Hindlimb muscle (tissue), 1 donor: ENCODE measurements around the gene EGFLAM. TPM values are rescaled to one million over a fixed set of nuclear protein-coding genes. Genes with fewer than 3 reads are reported as not detected.

Experiments
- DNase-seq: peaks from one replicate; pipeline ENCODE4 v3.0.0-alpha.2; 2013
- polyA plus RNA-seq: library from polyadenylated mRNA; unstranded; fragments of 120-200 nt; gene quantifications from one replicate; pipeline ENCODE4 v1.2.1, GENCODE V29; 2013; ENCODE audit not compliant: insufficient read length

EGFLAM gene
- polyA plus RNA-seq, 1 donor = 37.6 TPM

DNA sequence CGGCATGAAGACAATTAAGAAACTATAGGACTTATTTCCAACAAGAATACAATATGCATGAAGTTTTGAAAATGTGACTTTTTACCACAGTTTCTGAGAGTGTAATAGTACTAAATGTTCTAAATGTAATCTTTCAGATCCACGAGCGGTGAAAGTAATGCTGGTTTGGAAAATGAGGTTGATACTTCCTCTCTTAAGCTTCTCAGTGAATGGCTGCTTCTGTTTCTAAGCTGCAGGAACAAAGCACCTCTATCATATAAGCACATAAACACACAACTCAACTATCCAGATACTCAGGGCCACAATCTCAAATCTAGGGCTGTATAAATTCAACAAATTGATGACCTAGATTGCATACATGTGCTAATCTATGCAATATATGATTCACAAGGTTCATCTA lies 219.8 kb downstream of the EGFLAM start:
- DNase-seq = no peak

DNA sequence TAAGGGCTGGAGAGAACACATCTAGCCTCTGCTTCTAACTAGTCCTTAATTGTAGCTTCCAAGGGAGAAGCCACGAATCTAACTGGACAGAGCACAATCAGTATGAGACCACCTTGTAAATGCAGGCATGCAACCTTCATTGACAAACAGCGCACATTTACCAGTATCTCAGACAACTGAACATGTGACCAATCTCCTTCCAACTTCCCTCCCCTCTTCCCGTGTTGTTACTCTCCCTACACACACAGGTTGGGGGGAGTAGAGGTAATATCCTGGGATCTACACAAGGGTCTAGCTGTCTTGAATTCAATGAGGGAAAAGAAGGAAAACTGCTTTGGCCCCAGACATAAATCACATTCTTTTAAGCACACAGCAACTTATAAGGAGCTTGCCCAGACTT lies 220.5 kb downstream of the EGFLAM start:
- DNase-seq = no peak

DNA sequence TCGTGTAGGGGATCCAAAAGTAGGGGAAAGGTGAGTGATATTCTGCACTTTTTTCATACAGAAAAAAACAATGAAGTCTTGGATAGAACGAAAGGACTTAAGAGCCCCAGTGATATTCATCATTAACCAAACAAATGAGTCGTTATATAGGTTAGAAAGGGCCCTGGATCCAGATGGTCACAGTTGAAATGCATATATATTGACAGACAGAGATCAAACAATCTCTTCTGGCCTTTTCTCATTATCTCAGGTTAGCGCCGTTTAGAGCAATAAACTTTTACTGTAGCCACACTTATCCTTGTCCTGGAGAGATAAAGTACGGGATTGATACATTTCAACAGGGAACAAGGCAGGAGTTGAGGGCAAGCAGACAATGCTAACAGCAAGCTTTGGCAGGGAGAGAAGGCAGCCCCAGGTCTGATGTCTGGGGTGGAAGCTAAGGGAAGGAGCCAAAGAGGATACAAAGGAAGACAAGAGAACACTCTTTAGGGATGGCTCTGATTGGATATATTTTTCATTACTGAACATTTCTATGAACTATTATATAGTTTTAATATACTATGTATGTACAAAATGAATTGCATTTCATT lies 221.1 kb downstream of the EGFLAM start:
- no peak for DNase-seq

GRCh38 chr5:38483805-38484398 lies 225.5 kb downstream of the EGFLAM start:
- no peak for DNase-seq

- DNase-seq = no peak
Observed at GRCh38 chr5:38494175-38494574, 235.8 kb downstream of the EGFLAM start.

- DNase-seq = no peak
Observed at GRCh38 chr5:38494763-38495162, 236.4 kb downstream of the EGFLAM start.

- no peak for DNase-seq
Observed at GRCh38 chr5:38497946-38498345, 239.6 kb downstream of the EGFLAM start.

GRCh38 chr5:38500573-38501260 lies 242.4 kb downstream of the EGFLAM start:
- no peak for DNase-seq

- DNase-seq = no peak
Observed at GRCh38 chr5:38506302-38506701, 247.9 kb downstream of the EGFLAM start.

DNA sequence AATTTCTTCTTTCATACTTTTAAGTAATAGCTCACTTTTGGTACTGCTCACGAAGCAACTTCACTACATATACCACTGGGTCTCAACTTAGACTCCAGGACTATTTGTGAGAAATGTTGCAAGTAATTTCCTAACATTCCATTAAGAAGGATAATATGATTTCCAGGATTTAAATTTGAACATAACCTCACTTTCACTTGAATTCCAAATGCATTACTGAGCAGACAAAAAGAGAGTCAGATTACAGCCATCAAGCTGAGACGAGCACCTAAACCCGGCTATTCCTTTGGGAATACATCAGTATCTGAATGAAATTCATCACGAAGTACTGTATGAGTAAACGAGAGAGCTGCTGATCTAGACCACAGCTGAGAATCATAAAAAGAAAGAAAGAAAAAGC lies 250.8 kb downstream of the EGFLAM start:
- DNase-seq = no peak
